Measurements from ENCODE around the gene HOMER2.

The HOMER2 gene

GRCh38 chr15:82835391-82835917 lies 117.1 kb downstream of the HOMER2 start:
- no peak for DNase-seq (ENCODE audit: low read depth in 2 of 2)
- no peak overlapping the region for H3K4me3 ChIP-seq (replicated peaks in 1 of 2; ENCODE audit: low read depth in 2 of 2, low read length in 2 of 2)
- TF ChIP-seq CTCF (IDR thresholded peaks at IDR 0.05; ENCODE audit: low read depth, low read length) = no peak

- DNase-seq (ENCODE audit: low read depth in 2 of 2) = no peak
- TF ChIP-seq CTCF (IDR thresholded peaks at IDR 0.05; ENCODE audit: low read depth, low read length) = no peak
- H3K4me3 ChIP-seq (replicated peaks in 1 of 2; ENCODE audit: low read depth in 2 of 2, low read length in 2 of 2) = no peak overlapping the region
Observed at GRCh38 chr15:82833362-82833682, 119.2 kb downstream of the HOMER2 start.

- H3K4me3 ChIP-seq (replicated peaks in 1 of 2; ENCODE audit: low read depth in 2 of 2, low read length in 2 of 2) = no peak overlapping the region
- DNase-seq (ENCODE audit: low read depth in 2 of 2) = peak; percentile 77 to 90
Observed at GRCh38 chr15:82832601-82833361, 119.7 kb downstream of the HOMER2 start.

GRCh38 chr15:82831894-82832600 lies 120.5 kb downstream of the HOMER2 start:
- H3K4me3 ChIP-seq (replicated peaks in 1 of 2; ENCODE audit: low read depth in 2 of 2, low read length in 2 of 2) = no peak overlapping the region
- no peak for TF ChIP-seq CTCF (IDR thresholded peaks at IDR 0.05; ENCODE audit: low read depth, low read length)
- no peak for DNase-seq (ENCODE audit: low read depth in 2 of 2)

More at GRCh38 chr15:82832601-82833361, 119.7 kb downstream of the HOMER2 start:
- no peak for TF ChIP-seq CTCF (IDR thresholded peaks at IDR 0.05; ENCODE audit: low read depth, low read length)

GRCh38 chr15:82830427-82831173 lies 121.9 kb downstream of the HOMER2 start:
- no peak overlapping the region for H3K4me3 ChIP-seq (replicated peaks in 1 of 2; ENCODE audit: low read depth in 2 of 2, low read length in 2 of 2)
- DNase-seq (ENCODE audit: low read depth in 2 of 2) = no peak
- TF ChIP-seq CTCF (IDR thresholded peaks at IDR 0.05; ENCODE audit: low read depth, low read length) = no peak

GRCh38 chr15:82829234-82829633 lies 123.3 kb downstream of the HOMER2 start:
- DNase-seq (ENCODE audit: low read depth in 2 of 2) = no peak
- no peak overlapping the region for H3K4me3 ChIP-seq (replicated peaks in 1 of 2; ENCODE audit: low read depth in 2 of 2, low read length in 2 of 2)
- no peak for TF ChIP-seq CTCF (IDR thresholded peaks at IDR 0.05; ENCODE audit: low read depth, low read length)

Measured in cardiac fibroblast (primary cell).